ENCODE measurements around the gene ZNF860. TPM values are rescaled to one million over a fixed set of nuclear protein-coding genes. Genes with fewer than 3 reads are reported as not detected.
"Not testable (repeated sequence)": the region's sequence is repeated elsewhere in the genome, so short reads cannot be mapped to it uniquely, and the experiment has no call there.

Gene ZNF860
- polyA plus RNA-seq, 5 donors: 8.1 to 15.5 (median 10.3) TPM

DNA sequence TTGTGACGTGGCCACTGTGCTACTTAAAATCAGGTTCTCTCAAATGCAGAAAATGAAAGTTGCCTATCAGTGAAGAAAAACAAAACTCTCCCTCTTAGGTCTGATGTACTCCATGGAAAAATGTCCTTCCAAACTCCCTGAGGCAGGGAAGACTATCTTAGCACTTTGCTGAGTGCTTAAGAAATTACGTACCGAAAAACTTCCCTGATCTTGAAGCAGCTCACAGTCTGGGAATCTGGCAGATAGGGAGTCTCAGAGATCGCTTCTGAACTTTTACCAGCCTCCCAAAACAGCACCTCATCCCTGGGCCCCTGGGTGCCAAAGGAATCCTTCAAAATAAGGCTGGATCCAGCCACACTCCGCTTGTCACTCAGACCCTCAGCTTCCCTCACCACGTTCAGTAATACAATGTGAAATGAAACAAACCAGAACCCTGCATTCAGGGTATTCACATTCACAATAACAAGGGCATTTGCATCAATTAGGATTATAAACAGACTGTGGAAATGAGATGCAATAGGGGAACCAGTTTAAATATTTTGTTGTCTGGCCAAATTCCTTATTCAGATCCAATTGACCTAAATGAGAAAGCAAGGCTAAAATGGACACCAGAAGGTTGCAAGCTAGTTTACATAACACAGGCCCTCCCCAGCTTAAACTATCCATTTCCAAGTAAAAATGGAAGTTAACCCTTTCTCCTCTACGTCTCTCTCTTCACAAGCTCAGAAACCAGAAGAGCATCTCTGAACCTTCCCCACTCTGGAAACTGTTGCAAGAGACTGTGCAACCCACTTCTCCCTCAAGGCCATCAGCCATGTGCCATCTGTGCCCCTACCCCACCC lies 21.4 kb upstream of the ZNF860 start:
- peak in 1 of 2 donors; percentile 39 for DNase-seq

DNA sequence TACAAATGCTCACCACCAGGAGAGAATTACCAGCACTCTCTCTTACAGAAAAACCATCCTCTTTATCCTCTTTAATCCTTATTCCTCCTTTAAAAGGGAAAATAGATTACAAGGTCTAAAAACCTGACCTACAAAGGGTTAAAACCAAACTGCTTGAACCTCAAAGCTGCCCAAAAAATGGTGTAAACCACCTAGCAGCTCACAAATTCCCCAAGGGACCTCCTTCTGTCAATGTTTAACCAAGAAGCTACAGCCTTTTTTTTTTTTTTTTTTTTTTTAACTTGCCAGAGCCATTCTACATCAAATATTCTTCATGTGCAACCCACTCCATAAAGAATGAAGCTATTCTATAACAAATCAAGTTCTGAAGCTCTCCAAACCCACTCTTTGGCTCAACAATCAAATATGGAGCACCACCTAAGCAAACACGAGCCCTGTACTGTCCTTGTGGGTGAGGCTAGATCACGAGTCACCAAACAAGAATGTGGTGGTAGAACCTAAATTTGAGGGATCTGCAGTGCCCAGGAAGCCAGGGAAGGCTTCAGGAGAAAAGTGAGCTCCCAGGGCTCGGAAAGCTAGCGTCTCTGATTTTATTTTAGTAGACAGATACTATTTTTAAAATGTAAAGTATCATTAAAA lies 20.6 kb upstream of the ZNF860 start:
- no peak for DNase-seq

DNA sequence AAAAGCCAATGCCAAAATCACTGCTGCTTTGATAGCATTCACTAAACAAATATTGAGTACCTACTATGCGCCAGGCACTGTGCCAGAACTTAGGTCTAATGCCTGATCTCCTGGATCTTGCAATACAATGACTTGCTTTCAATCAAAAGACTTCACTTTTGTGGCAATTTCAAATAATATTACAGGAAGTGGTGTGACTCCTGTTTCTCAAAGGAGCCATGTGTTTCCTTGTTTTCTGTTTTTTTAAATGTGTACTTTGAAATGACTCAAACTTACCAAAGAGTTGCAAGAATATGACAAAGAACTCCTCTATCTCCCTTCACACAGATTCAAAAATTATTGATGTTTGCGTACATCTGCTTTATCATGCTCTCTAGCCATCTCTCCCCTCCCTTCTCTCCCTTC lies 18.7 kb upstream of the ZNF860 start:
- no peak for DNase-seq

DNA sequence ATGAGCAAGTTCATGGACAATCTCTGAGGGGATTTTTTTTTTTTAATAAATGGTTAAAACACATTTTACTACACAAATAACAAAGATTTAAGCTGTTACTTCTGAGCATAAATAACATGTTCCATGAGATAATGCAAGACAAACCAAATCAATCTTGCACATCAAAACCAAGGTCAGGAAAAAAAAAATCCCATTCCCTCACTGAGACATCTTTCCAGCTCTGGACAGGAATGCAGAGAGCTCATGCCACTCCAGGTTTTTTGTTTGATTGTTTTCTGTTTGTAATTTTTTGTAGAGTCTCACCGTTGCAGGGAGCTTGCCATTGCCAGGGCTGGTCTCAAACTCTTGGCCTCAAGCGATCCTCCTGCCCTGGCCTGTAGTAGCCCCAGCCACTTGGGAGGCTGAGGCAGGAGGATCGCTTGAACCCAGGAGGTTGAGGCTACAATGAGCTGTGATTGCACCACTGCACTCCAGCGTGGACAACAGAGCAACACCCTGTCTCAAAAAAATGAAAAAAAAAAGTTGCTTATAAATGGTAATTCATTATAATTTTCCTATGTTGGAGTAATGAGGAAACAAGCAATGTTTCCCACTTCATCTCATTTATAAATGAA lies 14.5 kb upstream of the ZNF860 start:
- DNase-seq: no peak

DNA sequence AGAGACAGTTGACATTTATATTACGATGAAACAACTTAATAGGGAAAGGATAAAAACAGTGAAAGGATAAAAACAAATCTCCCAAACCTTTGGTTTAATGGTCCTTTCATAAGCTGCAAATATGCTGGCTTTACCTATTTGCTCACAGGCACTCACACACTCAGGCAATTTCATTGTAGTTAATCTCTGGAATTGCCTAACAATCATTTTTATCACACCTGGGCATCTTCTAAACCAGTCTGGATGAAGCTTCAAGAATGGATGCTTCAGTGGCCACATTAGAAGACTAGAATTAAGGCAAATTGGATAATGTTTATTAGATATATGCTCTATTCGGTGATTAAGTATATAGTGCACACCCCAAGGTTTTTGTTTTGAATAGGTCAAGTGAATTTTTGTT lies 14.0 kb upstream of the ZNF860 start:
- no peak for DNase-seq

DNA sequence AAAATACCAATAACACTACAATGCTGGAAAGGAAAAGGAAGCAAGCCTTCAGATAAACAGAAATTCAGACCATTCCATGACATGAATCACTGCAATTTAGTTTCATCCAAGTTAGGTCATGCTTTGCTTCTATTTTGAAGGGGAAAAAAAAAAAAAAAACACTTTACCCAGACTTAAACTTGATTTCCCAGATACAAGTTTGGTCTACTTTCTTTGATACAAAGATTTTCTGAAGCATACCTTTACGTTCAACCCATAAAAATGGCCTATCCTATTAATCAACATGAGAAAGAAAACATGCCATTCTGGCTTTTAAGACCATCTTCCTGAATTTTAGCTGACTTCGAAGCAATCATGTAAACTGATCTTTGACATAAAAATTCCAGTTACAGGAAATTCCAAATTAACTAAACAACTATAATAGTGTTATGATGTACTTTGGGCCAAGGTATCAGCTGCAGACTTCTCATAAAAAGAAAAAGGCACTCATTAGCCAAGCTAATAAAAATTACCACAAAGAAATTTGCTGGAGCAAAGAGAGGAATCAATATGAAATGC lies 13.1 kb upstream of the ZNF860 start:
- DNase-seq: no peak

DNA sequence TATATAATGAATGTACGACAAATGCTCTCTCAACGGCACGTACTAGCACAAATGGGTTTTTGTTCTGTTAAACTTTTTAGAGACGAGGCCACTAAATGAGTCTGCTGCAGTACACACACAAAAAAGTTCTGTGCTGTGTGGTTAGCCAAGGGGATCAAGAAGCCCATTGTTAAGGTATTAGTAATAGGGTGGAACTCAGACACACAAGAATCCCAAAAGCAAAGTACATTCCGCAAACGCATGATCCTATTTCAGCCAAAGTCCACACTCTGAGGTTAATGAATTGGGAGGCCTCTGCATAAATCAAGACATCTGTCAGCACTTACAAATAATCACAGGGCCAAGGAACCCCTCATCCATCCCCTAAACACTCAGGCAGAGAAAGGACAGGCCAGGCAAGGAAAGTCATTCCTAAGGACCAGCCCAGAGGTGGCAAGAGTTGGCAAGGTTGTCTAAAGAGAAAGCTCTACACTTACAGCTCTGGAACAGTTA lies 12.6 kb upstream of the ZNF860 start:
- no peak for DNase-seq

DNA sequence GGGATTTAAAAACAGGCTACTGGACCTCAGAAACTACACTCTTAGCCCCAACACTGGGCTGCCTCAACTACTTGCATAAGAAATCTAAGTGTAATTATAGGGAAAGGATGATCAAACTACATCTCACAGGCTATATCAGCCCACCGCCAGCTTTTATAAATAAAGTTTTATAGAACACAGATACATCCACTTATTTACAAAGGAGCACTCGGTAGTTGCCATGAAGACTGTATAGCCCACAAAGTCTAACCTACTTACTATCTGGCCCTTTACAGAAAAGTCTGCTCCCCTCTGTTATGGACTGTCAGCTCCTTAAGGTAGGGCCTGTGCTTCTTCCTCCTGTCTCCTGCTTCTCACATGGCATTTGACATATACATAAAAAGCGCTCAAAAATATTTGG lies 9.9 kb upstream of the ZNF860 start:
- DNase-seq: no peak

DNA sequence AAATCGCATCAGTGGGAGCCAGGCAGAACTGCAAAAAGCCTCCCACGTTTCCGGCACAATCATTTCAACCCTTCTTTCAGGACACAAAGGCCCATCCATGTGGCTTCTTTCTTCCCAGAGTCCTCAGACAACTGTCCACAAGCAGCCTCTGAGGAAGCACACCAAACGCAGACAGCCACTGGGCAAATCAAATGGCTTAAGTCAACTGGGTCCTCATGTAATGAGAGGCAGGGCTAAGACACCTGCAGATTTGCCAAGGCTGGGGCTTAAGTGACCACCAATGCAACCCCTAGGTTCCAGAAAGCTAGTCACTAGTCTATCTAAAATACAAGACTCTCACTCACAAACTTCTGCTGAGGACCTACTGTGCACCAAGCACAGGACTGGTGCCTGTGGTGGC lies 8.5 kb upstream of the ZNF860 start:
- no peak for DNase-seq

DNA sequence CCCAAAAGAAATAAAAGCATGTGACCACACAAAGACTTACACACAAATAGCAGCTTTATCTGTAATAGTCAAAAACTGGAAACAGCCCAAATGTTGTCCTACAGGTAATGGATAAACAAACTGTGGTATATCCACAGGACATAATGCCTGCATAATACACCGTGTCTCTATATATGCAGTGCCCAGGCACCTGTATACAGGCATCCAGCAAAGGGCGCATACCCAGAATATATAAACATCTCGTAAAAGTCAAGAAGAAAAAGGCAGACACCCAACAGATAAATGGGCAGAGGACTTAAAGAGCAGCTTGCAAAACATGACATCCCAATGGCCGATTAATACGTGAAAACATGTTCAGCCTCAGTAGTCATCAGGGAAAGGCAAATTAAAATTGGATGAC lies 7.7 kb upstream of the ZNF860 start:
- DNase-seq: no peak

DNA sequence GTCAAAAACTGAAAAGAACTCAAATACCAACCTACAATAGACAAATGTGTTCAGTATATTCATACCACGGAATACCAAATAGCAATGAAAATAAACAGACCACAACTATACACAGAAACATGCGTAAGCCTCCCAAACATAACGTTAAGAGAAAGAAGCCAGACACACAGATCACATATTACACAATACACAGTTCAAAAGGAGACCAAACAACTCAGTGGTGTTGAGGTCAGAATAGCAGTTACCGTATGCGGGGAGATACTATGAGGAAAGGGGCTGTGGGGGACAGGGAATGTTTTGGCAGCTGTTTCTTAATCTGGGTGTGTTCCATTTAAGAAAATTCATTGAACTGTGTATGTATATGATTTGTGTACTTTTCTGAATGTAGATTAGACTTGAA lies 7.1 kb upstream of the ZNF860 start:
- no peak for DNase-seq

DNA sequence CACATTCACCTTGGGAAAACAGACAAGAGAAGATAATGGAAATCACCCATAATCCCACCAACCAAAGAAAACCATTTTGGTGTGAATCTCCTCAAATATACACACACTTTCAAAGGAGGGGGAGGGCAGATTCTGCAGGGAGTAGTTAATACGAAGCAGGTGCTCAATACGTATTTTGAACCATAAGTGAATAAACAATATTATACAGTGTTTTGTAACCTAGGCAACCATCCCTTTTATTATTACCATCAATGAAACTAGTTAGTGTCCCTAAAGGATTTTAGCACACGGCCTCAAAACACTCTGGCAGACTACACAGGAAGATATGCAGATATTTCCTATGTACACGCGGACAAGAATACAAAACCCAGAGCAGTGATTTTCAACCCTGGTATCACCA lies 6.6 kb upstream of the ZNF860 start:
- DNase-seq: no peak

DNA sequence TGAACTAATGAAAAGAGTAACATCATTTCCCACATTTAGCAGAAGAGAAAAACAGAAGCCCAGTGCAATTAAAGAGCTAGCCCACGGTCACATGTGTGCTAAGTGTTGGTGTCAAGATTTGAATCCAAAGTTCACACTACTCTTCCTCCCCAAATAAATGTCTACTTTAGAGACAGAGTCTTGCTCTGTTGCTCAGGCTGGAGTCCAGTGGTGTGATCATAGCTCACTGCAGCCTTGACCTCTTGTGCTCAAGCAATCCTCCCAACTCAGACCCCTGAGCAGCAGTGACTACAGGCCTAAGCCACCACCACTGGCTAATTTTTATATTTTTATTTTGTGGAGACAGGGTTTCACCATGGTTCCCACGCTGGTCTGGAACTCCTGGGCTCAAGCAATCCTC lies 5.2 kb upstream of the ZNF860 start:
- no peak for DNase-seq

DNA sequence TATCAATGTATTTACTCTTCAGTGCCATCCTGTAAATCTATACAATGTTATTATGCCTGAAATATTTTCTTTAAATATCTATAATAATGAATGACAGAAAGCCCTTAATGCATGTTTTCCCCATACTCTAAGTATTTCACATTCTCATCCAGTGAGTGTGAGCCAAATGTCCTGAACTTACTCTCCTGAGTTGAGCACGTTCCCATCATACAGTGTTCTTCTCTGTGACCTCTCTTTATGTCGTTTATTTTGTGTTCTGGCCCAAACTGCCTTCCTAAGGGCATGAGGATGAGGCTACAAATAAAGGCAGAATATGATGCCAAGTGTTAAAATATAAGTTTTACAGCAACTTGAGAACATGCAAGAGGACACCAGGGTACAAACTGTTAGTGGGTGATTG lies 3.8 kb upstream of the ZNF860 start:
- DNase-seq: no peak

DNA sequence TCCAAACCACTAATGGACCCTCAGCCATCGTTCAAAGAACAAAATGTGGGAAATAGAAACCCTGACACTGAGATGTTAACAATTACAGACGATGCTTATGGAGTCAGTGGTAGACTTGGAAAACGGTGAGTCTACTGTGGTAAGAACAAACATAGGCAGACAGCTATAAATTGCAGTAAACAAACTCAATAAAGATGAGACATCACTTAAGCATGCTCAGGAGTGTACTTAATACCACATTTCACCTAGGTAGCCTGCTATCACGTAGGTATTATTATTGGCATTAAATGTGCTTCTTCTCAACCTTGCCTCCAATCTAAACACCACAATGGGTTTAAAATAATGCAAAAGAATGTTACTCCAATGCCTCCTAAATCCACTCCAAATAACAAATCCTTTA lies 3.0 kb upstream of the ZNF860 start:
- DNase-seq: no peak

DNA sequence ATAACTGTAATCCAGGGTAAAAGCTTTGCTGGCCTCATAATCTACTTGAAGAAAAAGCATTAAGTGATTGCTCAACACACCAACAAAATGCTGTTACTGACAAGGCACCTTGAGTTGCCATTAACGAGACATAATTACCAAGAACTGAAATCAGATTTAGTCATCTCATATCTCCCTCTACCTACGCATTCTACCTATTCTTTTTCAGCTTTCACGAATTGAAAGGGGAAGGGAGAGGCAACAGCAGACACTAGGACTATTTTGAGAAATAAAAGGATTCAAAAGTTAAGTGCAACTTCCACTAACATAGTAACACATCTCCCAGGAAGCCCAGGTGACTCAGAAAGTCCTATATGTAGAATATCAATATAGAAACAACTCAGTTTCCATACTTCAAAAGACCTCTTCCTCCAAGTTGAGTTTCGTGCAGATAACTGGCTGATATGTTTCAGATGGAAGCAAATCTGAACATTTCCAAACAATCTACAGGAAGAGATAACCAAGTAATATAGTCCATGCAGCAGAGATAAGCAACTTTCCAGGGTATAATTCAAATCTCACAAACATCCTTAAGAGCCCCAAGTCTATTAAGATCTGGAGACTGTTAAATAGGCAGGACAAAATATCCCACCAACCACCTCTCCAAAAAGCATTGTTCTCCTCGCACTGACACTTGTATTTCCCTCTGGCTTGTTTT lies 2.4 kb upstream of the ZNF860 start:
- DNase-seq: no peak

DNA sequence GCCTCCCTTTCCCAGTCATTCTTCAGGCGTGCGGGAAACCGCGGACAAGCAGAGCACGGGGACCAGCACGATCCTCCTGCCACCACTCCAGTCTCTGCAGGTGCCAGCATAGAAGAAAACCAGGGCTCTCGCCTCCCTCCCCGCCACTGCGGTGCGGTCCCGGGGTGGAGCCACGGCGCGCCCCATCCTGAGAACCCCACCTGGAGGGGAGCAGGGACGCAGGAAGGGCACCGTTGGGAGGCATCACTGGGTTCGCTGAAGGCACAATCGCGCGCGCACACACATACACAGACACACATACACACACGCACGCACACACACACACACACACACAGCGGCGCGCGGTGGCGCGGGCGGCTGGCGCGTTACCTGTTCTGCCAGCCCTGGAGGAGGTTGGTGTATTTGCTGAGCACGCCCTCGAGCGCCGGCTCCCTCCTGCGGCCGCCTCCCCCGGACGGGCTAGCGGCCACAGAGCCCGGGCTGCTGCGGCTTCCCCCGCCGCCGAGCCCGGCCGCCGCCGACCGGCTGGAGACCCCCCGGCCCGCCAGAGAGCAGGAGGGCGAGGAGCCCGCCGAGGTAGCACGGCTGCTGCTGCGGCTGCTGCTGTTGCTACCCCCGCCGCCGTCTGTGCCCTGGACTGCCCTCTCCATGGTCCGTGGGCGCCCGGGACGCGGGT lies 882 bp upstream of the ZNF860 start:
- peak; percentile 67 to 71 for DNase-seq

DNA sequence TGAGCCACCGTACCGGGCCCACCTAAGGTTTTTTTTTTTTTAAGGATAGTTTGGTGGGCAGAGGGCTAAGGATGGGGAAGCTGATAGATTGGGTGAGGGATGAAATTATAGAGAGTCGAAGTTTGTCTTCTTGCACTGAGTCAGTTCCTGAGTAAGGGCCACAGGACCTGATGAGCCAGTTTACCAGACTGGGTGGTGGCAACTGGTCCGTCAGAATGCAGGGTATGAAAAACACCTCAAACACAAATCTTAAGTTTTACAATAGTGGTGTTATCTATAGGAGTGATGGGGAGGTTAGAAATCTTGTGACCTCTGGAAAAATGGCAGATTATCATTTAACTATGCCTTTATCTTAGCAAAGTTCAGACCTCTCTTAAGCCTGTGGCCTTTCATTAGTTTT lies 2.8 kb downstream of the ZNF860 start:
- no peak for DNase-seq

DNA sequence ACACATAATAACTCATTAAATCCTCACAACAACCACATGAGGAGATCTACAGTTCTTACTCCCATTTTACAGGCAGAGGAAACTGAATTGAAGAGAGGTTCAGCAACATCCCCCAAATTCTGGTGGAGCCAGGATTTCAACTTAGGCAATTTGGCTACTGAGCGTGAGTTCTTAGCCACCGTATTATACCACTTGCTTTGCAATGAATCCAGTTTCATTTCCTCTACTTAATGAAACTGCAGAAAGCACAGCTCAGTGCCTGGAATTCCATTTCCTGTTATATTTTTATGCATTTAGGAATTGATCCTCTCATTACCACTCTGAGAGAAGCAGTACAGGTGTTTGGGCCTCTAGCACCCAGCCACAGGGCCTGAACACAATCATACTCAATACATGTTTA lies 4.3 kb downstream of the ZNF860 start:
- no peak for DNase-seq

DNA sequence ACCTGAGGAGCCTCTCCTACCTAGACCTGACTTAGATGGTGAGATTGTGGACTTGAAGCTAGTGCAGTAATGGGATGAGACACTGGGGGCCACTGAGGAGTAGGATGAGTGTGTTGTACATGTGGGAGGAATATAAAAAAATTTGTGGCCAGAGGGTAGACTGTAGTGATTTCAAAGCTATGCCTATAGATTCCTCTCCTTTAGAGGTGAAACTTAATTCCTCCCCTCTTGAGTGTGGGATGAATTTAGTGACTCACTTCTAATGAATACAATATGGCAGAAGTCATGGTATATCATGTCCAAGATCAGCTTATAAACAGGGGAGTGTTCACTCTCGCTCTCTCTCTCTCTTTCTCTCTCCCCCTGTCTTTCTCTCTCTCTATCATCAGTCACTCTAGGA lies 6.7 kb downstream of the ZNF860 start:
- DNase-seq: no peak

DNA sequence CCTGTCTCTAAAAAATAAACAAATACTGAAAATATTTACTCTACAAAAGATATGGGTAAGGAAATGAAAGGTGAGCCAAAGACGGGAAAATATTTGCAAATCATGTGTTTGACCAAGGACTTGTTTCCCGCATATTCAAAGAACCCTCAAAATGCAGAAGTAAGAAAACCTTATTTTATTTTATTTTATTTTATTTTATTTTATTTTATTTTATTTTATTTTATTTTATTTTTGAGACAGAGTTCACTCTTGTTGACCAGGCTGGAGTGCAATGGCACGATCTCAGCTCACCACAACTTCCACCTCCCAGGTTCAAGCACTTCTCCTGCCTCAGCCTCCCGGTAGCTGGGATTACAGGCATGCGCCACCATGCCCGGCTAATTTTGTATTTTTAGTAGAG lies 11.4 kb downstream of the ZNF860 start:
- not testable (repeated sequence) for DNase-seq

DNA sequence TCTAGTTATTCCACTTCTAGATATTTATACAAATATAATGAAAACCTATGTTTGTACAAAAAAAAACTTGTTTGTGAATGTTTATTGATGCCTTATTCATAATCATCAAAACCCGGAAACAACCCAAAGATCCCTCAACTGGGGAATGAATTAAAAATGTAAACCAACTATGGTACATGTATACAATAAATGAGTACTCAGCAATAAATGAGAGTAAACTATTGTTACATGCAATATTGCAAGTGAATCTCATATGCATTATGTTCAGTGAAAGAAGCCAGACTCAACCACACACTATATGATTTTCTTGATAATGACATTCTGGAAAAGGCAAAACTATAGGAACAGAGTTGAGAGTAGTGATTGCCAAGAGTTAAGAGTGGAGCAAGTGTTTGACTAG lies 12.3 kb downstream of the ZNF860 start:
- no peak for DNase-seq
